ENCODE data around the gene POPDC3.
"Not testable (repeated sequence)": the region's sequence is repeated elsewhere in the genome, so short reads cannot be mapped to it uniquely, and the experiment has no call there.

Gene POPDC3

GRCh38 chr6:105179244-105180065 is at the start of gene POPDC3:
Gene POPDC3, minus strand, starts transcription at chr6:105180014. Its CDS starts 18,105 bp downstream, at chr6:105161909.
- peak within 1 kb of the TSS; percentile 77 for H3K4me3 ChIP-seq (ENCODE audit: low read length)
- peak; percentile 21; the same call in 1 of the 2 replicates for TF ChIP-seq CTCF (conservative IDR thresholded peaks at IDR 0.05; ENCODE audit: low read length)
- DNase-seq (ENCODE audit: low read depth): peak; percentile 61

DNA sequence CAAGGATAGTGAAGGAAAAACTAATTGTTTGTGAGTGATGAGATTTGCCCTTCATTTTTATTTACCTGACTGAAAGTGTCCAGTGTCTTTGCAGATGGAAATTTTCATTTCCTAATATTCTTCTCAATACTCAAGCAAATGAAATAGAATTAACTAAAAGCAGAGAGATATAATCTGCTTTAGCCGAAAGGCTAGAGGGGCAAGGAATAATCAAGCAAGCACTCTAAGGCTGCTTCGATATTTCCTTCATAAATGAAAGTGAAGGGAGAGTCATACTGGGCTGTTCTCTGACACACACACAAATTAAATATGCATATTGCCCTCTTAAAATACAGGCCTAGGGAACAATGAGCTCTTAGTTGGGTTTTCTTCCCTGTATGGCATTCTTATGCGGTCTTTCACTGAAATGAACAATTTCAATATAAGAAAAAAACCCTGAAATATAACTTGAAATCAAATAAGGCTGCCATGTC is 47.5 kb upstream of the POPDC3 start:
- no peak for DNase-seq (ENCODE audit: low read depth)
- TF ChIP-seq CTCF (conservative IDR thresholded peaks at IDR 0.05; ENCODE audit: low read length): no peak
- no peak overlapping the region for H3K4me3 ChIP-seq (ENCODE audit: low read length)

GRCh38 chr6:105226598-105227294 is 46.9 kb upstream of the POPDC3 start:
- no peak overlapping the region for H3K4me3 ChIP-seq (ENCODE audit: low read length)
- DNase-seq (ENCODE audit: low read depth): peak; percentile 26
- no peak for TF ChIP-seq CTCF (conservative IDR thresholded peaks at IDR 0.05; ENCODE audit: low read length)

GRCh38 chr6:105223242-105223641 is 43.4 kb upstream of the POPDC3 start:
- TF ChIP-seq CTCF (conservative IDR thresholded peaks at IDR 0.05; ENCODE audit: low read length): no peak
- no peak for DNase-seq (ENCODE audit: low read depth)
- H3K4me3 ChIP-seq (ENCODE audit: low read length): no peak overlapping the region

GRCh38 chr6:105221219-105221618 is 41.4 kb upstream of the POPDC3 start:
- DNase-seq (ENCODE audit: low read depth); H3K4me3 ChIP-seq (ENCODE audit: low read length): not testable (repeated sequence)

DNA sequence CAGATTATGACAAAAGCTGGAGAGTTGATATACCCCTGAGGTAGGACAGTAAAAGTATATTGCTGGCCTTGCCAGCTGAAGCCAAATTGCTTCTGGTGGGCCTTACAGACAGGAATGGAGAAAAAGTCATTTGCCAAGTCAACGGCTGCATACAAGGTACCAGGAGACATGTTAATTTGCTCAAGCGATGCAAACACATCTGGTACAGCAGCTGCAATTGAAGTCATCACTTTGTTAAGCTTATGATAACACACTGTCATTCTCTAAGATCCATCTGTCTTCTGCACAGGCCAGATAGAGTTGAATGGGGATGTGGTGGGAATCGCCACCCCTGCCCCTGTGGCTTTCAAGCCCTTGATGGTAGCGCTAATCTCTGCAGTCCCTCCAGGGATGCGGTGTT is 40.4 kb upstream of the POPDC3 start:
- no peak for TF ChIP-seq CTCF (conservative IDR thresholded peaks at IDR 0.05; ENCODE audit: low read length)
- DNase-seq (ENCODE audit: low read depth): no peak
- no peak overlapping the region for H3K4me3 ChIP-seq (ENCODE audit: low read length)

DNA sequence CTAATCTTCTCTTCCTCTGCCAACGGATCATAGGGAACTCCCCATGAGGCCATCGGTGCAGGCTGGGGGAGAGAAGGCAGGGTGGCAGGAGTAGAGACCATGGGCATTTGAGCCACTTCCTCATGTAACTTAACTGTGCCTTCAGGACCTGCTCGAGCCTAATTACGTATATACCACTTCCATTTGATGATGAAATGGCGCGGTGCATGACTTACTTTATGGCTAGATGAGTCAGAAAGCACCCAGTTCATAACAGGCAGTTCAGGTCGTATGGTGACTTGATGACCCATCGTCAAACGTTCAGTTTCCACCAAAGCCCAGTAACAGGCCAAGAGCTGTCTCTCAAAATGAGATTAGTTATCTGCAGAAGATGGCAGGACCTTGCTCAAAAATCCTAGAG is 39.4 kb upstream of the POPDC3 start:
- not testable (repeated sequence) for H3K4me3 ChIP-seq (ENCODE audit: low read length); DNase-seq (ENCODE audit: low read depth)

GRCh38 chr6:105215506-105215905 is 35.7 kb upstream of the POPDC3 start:
- DNase-seq (ENCODE audit: low read depth): no peak
- no peak for TF ChIP-seq CTCF (conservative IDR thresholded peaks at IDR 0.05; ENCODE audit: low read length)

More at GRCh38 chr6:105215506-105215905, 35.7 kb upstream of the POPDC3 start:
- no peak overlapping the region for H3K4me3 ChIP-seq (ENCODE audit: low read length)
